Measurements from ENCODE around the gene NFKB1.

The NFKB1 gene

GRCh38 chr4:102502543-102502818 lies 1.3 kb downstream of the NFKB1 start:
- DNase-seq = no peak

GRCh38 chr4:102503301-102503746 lies 2.2 kb downstream of the NFKB1 start:
- DNase-seq = peak; percentile 31

GRCh38 chr4:102503831-102504786 lies 3.0 kb downstream of the NFKB1 start:
- no peak for DNase-seq

GRCh38 chr4:102504941-102505340 lies 3.8 kb downstream of the NFKB1 start:
- DNase-seq = no peak

- no peak for DNase-seq
Measured at GRCh38 chr4:102505708-102506107, 4.5 kb downstream of the NFKB1 start.

- DNase-seq = no peak
Measured at GRCh38 chr4:102506523-102506922, 5.4 kb downstream of the NFKB1 start.

GRCh38 chr4:102511830-102512605 lies 10.9 kb downstream of the NFKB1 start:
- DNase-seq = no peak

GRCh38 chr4:102514298-102514964 lies 13.3 kb downstream of the NFKB1 start:
- DNase-seq = no peak

- no peak for DNase-seq
Measured at GRCh38 chr4:102517753-102518152, 16.6 kb downstream of the NFKB1 start.

GRCh38 chr4:102518703-102519131 lies 17.6 kb downstream of the NFKB1 start:
- no peak for DNase-seq

GRCh38 chr4:102519925-102520324 lies 18.8 kb downstream of the NFKB1 start:
- no peak for DNase-seq

GRCh38 chr4:102521570-102521969 lies 20.4 kb downstream of the NFKB1 start:
- no peak for DNase-seq

GRCh38 chr4:102522031-102522440 lies 20.9 kb downstream of the NFKB1 start:
- DNase-seq = no peak

- no peak for DNase-seq
Measured at GRCh38 chr4:102524691-102525090, 23.5 kb downstream of the NFKB1 start.

GRCh38 chr4:102525097-102525496 lies 23.9 kb downstream of the NFKB1 start:
- no peak for DNase-seq

- no peak for DNase-seq
Measured at GRCh38 chr4:102525504-102525903, 24.3 kb downstream of the NFKB1 start.

GRCh38 chr4:102526532-102526931 lies 25.4 kb downstream of the NFKB1 start:
- no peak for DNase-seq

GRCh38 chr4:102527695-102528283 lies 26.6 kb downstream of the NFKB1 start:
- DNase-seq = no peak

- no peak for DNase-seq
Measured at GRCh38 chr4:102529977-102530376, 28.8 kb downstream of the NFKB1 start.

- no peak for DNase-seq
Measured at GRCh38 chr4:102530986-102531385, 29.8 kb downstream of the NFKB1 start.

GRCh38 chr4:102531462-102531861 lies 30.3 kb downstream of the NFKB1 start:
- DNase-seq = no peak

GRCh38 chr4:102533348-102533747 lies 32.2 kb downstream of the NFKB1 start:
- no peak for DNase-seq

- peak; percentile 59 for DNase-seq
Measured at GRCh38 chr4:102533904-102534303, 32.7 kb downstream of the NFKB1 start.

Measured in NCI-H748 treated with DMSO at 0.1 percent for 48 hours (cell line).